ENCODE measurements around the gene CMC2. TPM values are rescaled to one million over a fixed set of nuclear protein-coding genes. Genes with fewer than 3 reads are reported as not detected.

The CMC2 gene
- 133 and 138 TPM in 2 replicates for polyA plus RNA-seq (2013)

GRCh38 chr16:81006813-81007695, at the start of gene CMC2, which contains the start of gene CENPN:
CMC2 (minus strand) TSS chr16:81006885; CDS start chr16:80997394, 9,491 bp downstream.
CENPN (plus strand) TSS chr16:81007214; CDS start chr16:81011940, 4,726 bp downstream.
- H3K27ac ChIP-seq (ENCODE audit: low read depth, low read length): peak within 1 kb of the TSS; percentile 86
- no CpG with 5 or more reads among the region's 75 CpGs for WGBS (ENCODE audit: extremely low coverage, insufficient coverage, insufficient read length)
- peak within 1 kb of the TSS; percentile 73 for H2BK12ac ChIP-seq (ENCODE audit: low read length)
- no peak within 1 kb of the TSS for H3K23ac ChIP-seq (ENCODE audit: low read length)
- H2AFZ ChIP-seq (ENCODE audit: insufficient read depth, low read length, poor library complexity): peak within 1 kb of the TSS; percentile 74
- H3K36me3 ChIP-seq (ENCODE audit: control insufficient read depth in 1 of 2, insufficient read depth in 2 of 2, low read length in 2 of 2): peaks cover 5 to 6% of the 10 kb centered on the region in 2 experiments
- peak within 1 kb of the TSS; percentile 86 for H4K8ac ChIP-seq (ENCODE audit: low read depth, low read length)
- H3K79me1 ChIP-seq (ENCODE audit: low read length): peaks cover 12% of the 10 kb centered on the region
- H4K91ac ChIP-seq (ENCODE audit: low read depth, low read length): peak within 1 kb of the TSS; percentile 92
- peak within 1 kb of the TSS; percentile 60 for H4K12ac ChIP-seq (ENCODE audit: low read depth, low read length)
- no peaks in the 10 kb centered on the region for H3K9me3 ChIP-seq (ENCODE audit: insufficient read depth, low read depth, low read length)
- H3K14ac ChIP-seq (ENCODE audit: low read length): peak within 1 kb of the TSS; percentile 88
- peak within 1 kb of the TSS; percentile 53 for H2AK5ac ChIP-seq (ENCODE audit: low read length)
- H3K79me2 ChIP-seq (ENCODE audit: control insufficient read depth, insufficient read depth, low read length, poor library complexity): peaks cover 14% of the 10 kb centered on the region
- no peaks in the 10 kb centered on the region for H3K27me3 ChIP-seq (ENCODE audit: insufficient read depth, low read length)
- peak within 1 kb of the TSS; percentile 81 for H3K18ac ChIP-seq (ENCODE audit: low read length)
- H3K4me2 ChIP-seq (ENCODE audit: low read length): peak within 1 kb of the TSS; percentile 55
- H3K4ac ChIP-seq (ENCODE audit: low read depth, low read length): peak within 1 kb of the TSS; percentile 76
- peaks cover 2 to 3% of the 10 kb centered on the region in 2 experiments for H3K4me1 ChIP-seq (ENCODE audit: control insufficient read depth in 1 of 2, insufficient read depth in 2 of 2, low read length in 2 of 2)
- H3K9ac ChIP-seq (ENCODE audit: low read length): peak within 1 kb of the TSS; percentile 98
- H2BK120ac ChIP-seq (ENCODE audit: insufficient read depth, low read length, poor library complexity): peak within 1 kb of the TSS; percentile 92
- peak within 1 kb of the TSS; percentile 85 for H2BK5ac ChIP-seq (ENCODE audit: low read depth, low read length, poor library complexity)
- DNase-seq: peak; percentile 99
- peak within 1 kb of the TSS; percentile 92 for H3K4me3 ChIP-seq (ENCODE audit: low read depth, low read length)

GRCh38 chr16:81053761-81054160, 47.1 kb upstream of the CMC2 start:
- no peak overlapping the region for H4K91ac ChIP-seq (ENCODE audit: low read depth, low read length)
- H2BK5ac ChIP-seq (ENCODE audit: low read depth, low read length, poor library complexity): no peak overlapping the region
- H3K23ac ChIP-seq (ENCODE audit: low read length): no peak overlapping the region
- no peak overlapping the region for H2BK12ac ChIP-seq (ENCODE audit: low read length)
- H3K18ac ChIP-seq (ENCODE audit: low read length): no peak overlapping the region
- no peaks in the 10 kb centered on the region for H3K36me3 ChIP-seq (ENCODE audit: control insufficient read depth in 1 of 2, insufficient read depth in 2 of 2, low read length in 2 of 2)
- H2BK120ac ChIP-seq (ENCODE audit: insufficient read depth, low read length, poor library complexity): no peak overlapping the region
- H3K14ac ChIP-seq (ENCODE audit: low read length): no peak overlapping the region
- H2AK5ac ChIP-seq (ENCODE audit: low read length): no peak overlapping the region
- H3K9me3 ChIP-seq (ENCODE audit: insufficient read depth, low read depth, low read length): no peaks in the 10 kb centered on the region
- no peak for DNase-seq
- no peak overlapping the region for H4K8ac ChIP-seq (ENCODE audit: low read depth, low read length)
- H3K79me2 ChIP-seq (ENCODE audit: control insufficient read depth, insufficient read depth, low read length, poor library complexity): no peaks in the 10 kb centered on the region
- H3K27ac ChIP-seq (ENCODE audit: low read depth, low read length): no peak overlapping the region
- no peak overlapping the region for H2AFZ ChIP-seq (ENCODE audit: insufficient read depth, low read length, poor library complexity)
- H3K9ac ChIP-seq (ENCODE audit: low read length): no peak overlapping the region
- no peak overlapping the region for H3K4me3 ChIP-seq (ENCODE audit: low read depth, low read length)
- H3K27me3 ChIP-seq (ENCODE audit: insufficient read depth, low read length): no peaks in the 10 kb centered on the region
- H4K12ac ChIP-seq (ENCODE audit: low read depth, low read length): no peak overlapping the region
- no peaks in the 10 kb centered on the region for H3K4me1 ChIP-seq (ENCODE audit: control insufficient read depth in 1 of 2, insufficient read depth in 2 of 2, low read length in 2 of 2)
- no peaks in the 10 kb centered on the region for H3K79me1 ChIP-seq (ENCODE audit: low read length)
- no CpG with 5 or more reads among the region's 11 CpGs for WGBS (ENCODE audit: extremely low coverage, insufficient coverage, insufficient read length)
- no peak overlapping the region for H3K4me2 ChIP-seq (ENCODE audit: low read length)
- H3K4ac ChIP-seq (ENCODE audit: low read depth, low read length): no peak overlapping the region

- Histone ChIP-seq H2AK5ac (ENCODE audit: low read length) (no peak overlapping the region), H2BK120ac (ENCODE audit: insufficient read depth, low read length, poor library complexity) (no peak overlapping the region), H3K9ac (ENCODE audit: low read length) (no peak overlapping the region), H3K4me2 (ENCODE audit: low read length) (no peak overlapping the region), H3K18ac (ENCODE audit: low read length) (no peak overlapping the region), H3K79me2 (ENCODE audit: control insufficient read depth, insufficient read depth, low read length, poor library complexity) (peaks cover 3% of the 10 kb centered on the region), H3K23ac (ENCODE audit: low read length) (no peak overlapping the region), H3K4ac (ENCODE audit: low read depth, low read length) (no peak overlapping the region), H2BK5ac (ENCODE audit: low read depth, low read length, poor library complexity) (no peak overlapping the region), H3K27me3 (ENCODE audit: insufficient read depth, low read length) (no peaks in the 10 kb centered on the region), H3K14ac (ENCODE audit: low read length) (no peak overlapping the region), H2BK12ac (ENCODE audit: low read length) (no peak overlapping the region), H4K12ac (ENCODE audit: low read depth, low read length) (no peak overlapping the region), H3K27ac (ENCODE audit: low read depth, low read length) (no peak overlapping the region), H3K4me3 (ENCODE audit: low read depth, low read length) (no peak overlapping the region), H3K4me1 (ENCODE audit: control insufficient read depth in 1 of 2, insufficient read depth in 2 of 2, low read length in 2 of 2) (peaks cover 16 to 19% of the 10 kb centered on the region in 2 experiments), H3K36me3 (ENCODE audit: control insufficient read depth in 1 of 2, insufficient read depth in 2 of 2, low read length in 2 of 2) (peaks cover 22 to 32% of the 10 kb centered on the region in 2 experiments), H3K79me1 (ENCODE audit: low read length) (peaks cover 5% of the 10 kb centered on the region), H2AFZ (ENCODE audit: insufficient read depth, low read length, poor library complexity) (no peak overlapping the region), H4K8ac (ENCODE audit: low read depth, low read length) (no peak overlapping the region), H4K91ac (ENCODE audit: low read depth, low read length) (no peak overlapping the region), H3K9me3 (ENCODE audit: insufficient read depth, low read depth, low read length) (no peaks in the 10 kb centered on the region)
- DNase-seq: peak in 1 of 2 donors; percentile 33
- no CpG with 5 or more reads among the region's 2 CpGs for WGBS (ENCODE audit: extremely low coverage, insufficient coverage, insufficient read length)
Observed at GRCh38 chr16:81042821-81043220, 36.1 kb upstream of the CMC2 start.

- Histone ChIP-seq H2AFZ (ENCODE audit: insufficient read depth, low read length, poor library complexity) (no peak overlapping the region), H2AK5ac (ENCODE audit: low read length) (no peak overlapping the region), H3K27me3 (ENCODE audit: insufficient read depth, low read length) (no peaks in the 10 kb centered on the region), H3K4me2 (ENCODE audit: low read length) (peak overlapping the region; percentile 24), H3K23ac (ENCODE audit: low read length) (no peak overlapping the region), H4K8ac (ENCODE audit: low read depth, low read length) (no peak overlapping the region), H3K27ac (ENCODE audit: low read depth, low read length) (peak overlapping the region; percentile 85), H3K14ac (ENCODE audit: low read length) (no peak overlapping the region), H3K18ac (ENCODE audit: low read length) (no peak overlapping the region), H2BK120ac (ENCODE audit: insufficient read depth, low read length, poor library complexity) (no peak overlapping the region), H4K91ac (ENCODE audit: low read depth, low read length) (no peak overlapping the region), H3K9me3 (ENCODE audit: insufficient read depth, low read depth, low read length) (no peaks in the 10 kb centered on the region), H4K12ac (ENCODE audit: low read depth, low read length) (no peak overlapping the region), H3K79me2 (ENCODE audit: control insufficient read depth, insufficient read depth, low read length, poor library complexity) (peaks cover 10% of the 10 kb centered on the region), H2BK12ac (ENCODE audit: low read length) (no peak overlapping the region), H3K79me1 (ENCODE audit: low read length) (peaks cover 5% of the 10 kb centered on the region), H3K9ac (ENCODE audit: low read length) (no peak overlapping the region), H3K36me3 (ENCODE audit: control insufficient read depth in 1 of 2, insufficient read depth in 2 of 2, low read length in 2 of 2) (peaks cover 23 to 32% of the 10 kb centered on the region in 2 experiments), H3K4me3 (ENCODE audit: low read depth, low read length) (no peak overlapping the region), H3K4me1 (ENCODE audit: control insufficient read depth in 1 of 2, insufficient read depth in 2 of 2, low read length in 2 of 2) (peaks cover 17 to 23% of the 10 kb centered on the region in 2 experiments), H3K4ac (ENCODE audit: low read depth, low read length) (no peak overlapping the region), H2BK5ac (ENCODE audit: low read depth, low read length, poor library complexity) (no peak overlapping the region)
- DNase-seq: peak; percentile 91 to 99
- no CpG with 5 or more reads among the region's 4 CpGs for WGBS (ENCODE audit: extremely low coverage, insufficient coverage, insufficient read length)
Observed at GRCh38 chr16:81041696-81042095, 35.0 kb upstream of the CMC2 start.
